GM20431 (cell line): Measurements from ENCODE around the gene SFXN2.
"Not testable (repeated sequence)": the region's sequence is repeated elsewhere in the genome, so short reads cannot be mapped to it uniquely, and the experiment has no call there.

Experiments used
- in situ Hi-C: fragments of 300-500 bp; cut with MseI, MboI; formaldehyde crosslinking; loops from one replicate; pipeline ENCODE4 v1.15.0; 2020; ENCODE audit warnings: low sequenced_read_pairs; ENCODE audit not compliant: unreplicated experiment

The SFXN2 gene

DNA sequence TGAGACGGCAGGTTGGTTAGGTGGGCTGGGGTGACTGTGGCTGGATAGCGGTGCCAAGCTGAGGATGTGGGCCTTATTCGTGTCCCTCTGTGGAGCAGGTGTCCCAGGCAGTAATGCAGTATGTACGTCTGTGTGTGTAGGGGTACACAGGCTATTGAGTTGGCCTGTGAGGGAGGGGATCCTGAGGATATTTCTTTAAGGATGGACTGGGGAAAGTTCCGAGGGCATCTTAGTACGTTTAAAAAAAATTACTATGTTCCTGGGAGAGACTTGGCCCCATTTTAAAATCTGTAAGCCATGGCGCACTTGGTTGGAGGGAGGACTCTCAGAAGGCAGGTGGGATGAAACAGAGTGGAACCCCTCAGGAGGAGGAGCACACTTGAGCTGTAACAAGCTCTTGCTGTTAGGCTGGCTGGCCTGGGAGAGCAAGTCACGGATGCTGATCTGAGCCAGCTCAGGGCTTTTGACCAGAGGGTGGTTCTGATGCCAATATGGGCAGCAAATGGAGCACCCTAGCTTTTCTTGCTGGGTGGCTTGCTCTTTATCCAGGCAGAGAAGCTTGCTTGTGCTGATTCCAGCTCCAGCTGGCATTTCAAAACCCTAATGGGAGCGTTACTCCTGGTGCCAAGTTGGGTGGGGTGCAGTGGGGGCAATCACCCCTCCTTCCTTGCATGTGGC, 30.1 kb downstream of the SFXN2 start:
- in situ Hi-C loops = no loop called here

DNA sequence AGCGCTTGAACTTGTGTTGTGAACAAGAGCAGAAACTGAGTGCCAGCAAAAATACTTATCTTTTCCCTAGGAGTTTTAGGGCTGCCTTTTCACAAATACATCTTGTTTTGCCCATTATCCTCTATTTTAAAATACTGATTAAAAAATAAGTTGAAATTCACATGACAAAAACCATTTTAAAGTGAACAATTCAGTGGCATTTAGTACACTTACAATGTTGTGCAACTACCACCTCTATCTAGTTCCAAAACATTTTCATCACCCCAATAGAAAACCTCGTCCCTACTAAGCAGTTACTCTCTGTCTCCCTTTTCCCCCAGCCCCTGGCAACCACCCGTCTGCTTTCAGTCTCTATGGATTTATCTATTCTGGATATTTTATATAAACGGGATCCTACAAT, 30.7 kb downstream of the SFXN2 start:
- in situ Hi-C loops = no loop called here

DNA sequence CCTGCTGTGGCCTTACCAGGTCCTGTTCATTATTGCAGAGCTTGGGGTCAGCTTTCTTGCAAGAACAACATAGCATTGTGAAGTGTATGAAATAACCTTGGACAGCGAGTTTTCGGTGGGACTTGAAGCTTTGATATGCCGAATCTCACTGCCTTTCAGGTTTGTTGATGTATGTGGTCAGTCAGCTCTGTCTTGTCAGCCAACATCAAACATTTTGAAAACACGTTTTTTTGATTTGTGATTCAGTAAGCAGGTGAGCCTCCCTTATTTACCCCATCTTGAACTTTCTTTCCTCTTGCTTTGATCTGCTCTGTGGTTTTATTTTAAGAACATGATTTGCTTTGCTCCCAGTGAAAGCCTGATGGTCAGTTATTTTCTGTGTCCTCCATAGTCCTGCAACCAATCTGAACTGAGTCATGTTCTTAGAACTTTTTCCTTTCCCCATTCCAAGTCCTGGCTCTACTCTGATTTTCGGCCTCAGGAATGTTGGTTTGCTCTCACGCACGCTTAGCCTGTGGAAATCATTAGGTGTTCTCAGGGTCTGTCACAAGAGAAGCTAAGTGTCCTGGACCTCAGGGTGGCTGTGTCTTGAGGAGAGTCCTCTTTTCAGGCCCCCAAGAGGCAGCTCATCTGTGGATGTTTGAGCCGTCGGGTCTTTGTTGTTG, 38.0 kb downstream of the SFXN2 start:
- in situ Hi-C loops = no loop called here

DNA sequence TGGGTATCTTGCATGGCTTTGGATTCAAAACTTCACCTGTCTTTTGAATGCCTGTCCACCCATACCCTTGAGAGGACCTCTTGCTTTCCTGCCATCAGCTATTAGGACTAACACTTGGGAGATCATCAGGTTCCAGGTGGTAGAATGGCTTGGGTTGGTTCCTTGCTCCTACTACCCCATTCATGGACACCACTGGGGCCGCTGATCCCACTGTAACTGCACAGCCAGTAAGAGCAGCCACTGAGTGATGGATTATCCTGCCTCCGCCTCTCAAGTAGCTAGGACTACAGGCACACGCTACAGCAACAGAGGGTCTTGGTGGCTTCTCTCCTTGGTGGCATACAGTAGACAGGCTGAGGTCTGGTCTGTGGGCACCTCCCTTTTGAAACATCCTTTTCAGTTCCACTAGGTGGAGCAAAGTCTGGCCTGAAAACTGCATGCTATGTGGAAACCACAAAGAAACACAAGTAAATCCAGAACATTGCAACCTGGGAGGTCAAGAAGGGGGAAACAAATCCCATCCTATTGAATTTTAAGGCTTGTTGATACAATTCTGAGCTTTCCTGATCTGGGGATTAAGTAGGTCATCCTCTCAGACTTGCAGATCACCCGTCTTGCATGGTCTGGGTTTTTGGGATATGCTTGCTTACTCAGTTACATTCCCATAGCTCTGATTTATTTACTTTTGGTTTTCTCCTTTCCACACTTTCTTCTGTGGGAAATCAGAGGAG, 38.7 kb downstream of the SFXN2 start:
- in situ Hi-C loops = no loop called here

DNA sequence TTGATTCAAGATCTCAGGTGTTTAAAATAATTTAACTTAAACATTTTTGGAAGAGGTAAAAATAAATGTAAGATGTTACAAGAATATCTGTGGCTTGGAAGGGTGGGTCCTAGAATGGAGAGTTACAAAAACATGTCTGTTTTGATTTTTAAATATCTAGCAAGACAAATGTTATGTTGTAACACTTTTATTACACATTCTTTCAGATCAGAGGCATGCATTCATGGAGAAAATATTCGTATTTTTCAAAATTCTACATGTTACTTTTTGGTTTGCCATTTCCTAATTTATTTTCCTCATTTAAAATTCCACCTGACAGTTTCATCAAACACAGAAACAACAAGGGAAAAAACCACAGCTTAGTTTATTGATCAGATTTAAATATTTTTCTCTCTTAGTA, 39.3 kb downstream of the SFXN2 start:
- in situ Hi-C loops = no loop called here

DNA sequence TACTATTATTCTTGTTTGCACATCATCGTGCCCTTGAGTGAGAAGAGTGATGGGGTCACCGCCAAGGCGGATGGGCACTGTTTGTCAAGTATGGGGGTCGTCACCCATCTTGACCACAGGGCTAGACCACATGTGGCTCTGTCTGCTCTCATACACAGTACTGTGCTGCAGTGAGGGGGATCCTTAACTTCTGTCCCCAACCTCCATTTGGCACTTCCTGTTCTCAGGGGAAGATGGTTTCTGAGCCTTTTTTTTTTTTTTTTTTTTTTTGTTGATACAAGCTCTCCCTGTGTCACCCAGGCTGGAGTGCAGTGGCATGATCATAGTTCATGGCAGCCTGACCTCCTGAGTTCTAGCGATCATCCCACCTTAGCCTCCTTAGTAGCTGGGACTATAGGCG, 42.9 kb downstream of the SFXN2 start:
- in situ Hi-C loops = no loop called here

DNA sequence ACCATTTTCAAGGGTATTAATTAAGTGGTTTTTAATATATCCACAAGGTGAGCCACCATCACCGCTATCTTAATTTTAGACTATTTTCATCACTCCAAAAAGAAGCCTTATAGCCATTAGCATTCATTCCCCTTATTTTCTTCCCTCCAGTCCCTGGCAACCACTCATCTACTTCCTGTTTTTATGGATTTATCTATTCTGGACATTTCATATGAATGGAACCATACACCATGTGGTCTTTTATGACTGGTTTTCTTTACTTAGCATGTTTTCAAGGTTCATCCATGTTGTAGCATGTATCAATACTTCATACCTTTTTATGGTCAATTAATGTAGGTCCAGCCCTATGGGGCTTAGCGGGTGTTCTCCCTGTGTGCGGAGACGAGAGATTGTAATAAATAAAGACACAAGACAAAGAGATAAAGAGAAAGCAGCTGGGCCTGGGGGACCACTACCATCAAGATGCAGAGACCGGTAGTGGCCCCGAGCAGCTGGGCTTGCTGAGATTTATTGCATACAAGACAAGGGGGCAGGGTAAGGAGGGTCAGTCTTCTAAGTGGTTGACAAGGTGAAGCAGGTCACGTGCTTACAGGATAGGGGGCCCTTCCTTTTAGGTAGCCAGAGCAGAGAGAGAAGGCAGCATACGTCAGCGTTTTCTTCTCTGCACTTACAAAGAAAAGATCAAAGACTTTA, 44.0 kb downstream of the SFXN2 start:
- in situ Hi-C loops = no loop called here

DNA sequence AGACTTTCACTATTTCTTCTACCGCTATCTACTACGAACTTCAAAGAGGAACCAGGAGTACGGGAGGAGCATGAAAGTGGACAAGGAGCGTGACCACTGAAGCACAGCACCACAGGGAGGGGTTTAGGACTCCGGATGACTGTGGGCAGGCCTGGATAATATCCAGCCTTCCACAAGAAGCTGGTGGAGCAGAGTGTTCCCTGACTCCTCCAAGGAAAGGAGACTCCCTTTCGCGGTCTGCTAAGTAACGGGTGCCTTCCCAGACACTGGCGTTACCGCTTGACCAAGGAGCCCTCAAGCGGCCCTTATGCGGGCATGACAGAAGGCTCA, 44.5 kb downstream of the SFXN2 start:
- in situ Hi-C loops = not testable (repeated sequence)

DNA sequence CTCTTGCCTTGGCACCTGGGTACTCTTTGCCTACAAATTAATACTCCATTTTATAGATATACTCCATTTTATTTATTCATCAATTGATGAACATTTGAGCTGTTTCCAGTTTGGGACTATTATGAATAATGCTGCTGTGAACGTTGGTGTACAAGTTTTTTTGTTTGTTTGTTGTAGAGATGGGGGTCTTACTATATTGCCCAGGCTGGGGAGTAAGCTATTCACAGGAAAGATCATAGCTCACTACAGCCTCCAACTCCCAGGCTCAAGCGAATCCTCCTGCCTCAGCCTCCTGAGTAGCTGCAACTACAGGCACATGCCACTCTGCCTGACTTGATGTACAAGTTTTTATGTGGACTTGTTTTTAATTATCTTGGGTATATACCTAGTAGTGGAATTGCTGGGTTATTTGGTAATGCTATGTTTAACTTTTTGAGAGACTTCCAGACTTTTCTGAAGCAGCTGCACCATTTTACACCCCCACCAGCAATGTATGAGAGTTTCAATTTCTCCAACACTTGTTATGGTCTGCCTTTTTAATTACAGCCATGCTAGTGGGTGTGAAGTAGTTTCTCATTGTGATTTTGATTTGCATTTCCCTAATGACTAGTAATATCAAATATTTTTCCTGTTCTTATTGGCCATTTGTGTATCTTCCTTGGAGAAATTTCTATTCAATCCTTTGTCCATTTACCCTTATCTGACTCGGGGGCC, 45.2 kb downstream of the SFXN2 start:
- in situ Hi-C loops = no loop called here

DNA sequence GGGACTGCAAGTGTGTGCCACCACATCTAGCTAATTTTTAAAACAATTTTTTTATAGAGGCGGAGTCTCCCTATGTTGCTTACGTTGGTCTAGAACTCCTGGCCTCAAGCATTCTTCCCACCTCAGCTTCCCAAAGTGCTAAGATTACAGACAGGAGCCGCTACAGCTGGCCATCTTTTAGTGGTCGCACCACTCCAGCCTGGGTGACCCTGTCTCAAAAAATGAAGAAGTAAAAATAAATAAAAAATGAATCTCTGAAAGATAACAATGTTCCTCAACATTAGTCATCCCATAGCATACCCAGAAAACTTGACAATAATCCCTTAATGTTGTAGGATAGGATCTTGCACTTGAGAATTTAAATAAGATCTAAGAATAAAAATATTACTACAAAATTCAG, 47.5 kb downstream of the SFXN2 start:
- in situ Hi-C loops = no loop called here

DNA sequence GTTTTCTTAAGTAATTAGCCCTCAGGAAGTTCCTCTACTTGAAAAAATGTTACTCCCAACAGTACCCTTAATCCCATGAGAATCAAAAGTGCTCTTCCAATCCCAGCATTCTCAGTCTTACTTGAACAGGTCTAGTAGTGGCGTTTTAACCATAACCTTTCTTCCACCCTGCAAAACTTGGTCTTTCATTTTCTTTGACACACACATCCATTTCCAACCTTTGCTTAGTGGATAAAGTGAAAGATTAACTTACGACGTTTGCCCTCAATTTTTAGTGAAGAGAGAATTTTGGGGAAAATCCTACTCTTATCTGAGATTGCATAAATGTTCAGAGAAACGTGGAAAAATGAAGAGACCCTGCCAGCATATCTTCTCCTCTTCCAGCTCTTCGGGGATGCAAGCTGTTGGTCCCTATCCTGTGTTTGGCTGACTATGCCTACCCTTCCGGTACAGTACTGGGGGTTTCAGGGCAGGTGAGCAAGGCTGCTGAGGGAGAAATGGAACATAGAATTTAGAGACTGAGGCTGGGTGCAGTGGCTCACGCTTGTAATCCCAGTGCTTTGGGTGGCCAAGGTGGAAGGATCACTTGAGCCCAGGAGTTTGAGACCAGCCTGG, 48.1 kb downstream of the SFXN2 start:
- in situ Hi-C loops = no loop called here

DNA sequence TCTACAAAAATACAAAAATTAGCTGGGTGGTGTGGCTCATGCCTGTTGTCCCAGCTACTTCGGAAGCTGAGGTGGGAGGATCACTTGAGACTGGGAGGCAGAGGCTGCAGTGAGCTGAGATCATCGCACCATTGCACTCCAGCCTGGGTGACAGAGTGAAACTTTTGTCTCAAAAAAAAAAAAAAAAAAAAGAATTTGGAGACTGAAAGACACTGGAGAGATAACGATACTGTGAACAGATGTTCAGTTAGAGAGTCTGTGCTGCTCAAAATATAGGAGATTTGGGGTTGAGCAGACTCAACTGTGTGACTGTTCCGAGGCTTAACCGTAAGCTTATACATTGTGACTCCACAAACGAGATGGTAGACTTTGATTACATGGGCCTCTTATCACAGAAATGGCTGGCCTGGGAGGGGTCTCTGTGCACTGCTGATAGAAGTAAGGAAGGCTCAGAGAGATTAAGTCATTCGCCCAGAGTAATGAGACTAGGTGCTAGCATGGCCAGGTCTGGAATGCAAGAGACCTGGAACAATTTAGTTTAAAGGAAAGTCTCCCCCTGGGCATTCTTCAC, 48.7 kb downstream of the SFXN2 start:
- in situ Hi-C loops = no loop called here

DNA sequence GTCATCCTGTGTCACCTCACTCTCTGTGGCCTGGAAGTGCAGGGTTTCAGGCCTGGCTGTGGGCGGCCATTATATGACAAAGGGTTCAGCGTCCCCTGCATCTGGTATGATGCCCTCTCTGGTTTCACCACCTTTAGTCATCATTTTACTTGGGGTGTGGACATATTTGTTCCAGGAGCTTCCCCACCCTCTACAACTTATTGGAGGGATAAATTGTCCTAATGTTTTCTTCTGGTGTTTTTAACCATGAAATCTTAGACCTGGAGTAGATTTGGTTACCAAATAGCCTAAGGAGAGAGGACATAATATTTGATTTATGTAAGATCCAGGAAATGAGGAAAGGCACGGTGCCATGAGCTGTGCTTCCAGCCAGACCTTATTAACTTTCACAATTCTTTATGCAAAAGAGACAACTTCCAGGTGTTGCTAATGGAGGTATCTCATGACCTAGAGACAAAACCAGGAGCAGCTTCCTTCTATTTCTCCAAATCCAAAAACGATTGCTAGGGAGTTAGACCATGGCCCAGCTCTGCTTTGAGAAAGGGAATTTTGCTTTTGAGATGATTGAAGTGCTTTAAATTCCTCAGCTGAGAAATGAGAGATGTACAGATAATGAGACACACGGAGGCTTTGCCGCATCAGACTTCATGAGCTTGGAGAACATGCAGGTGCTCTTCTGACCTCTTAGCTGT, 50.2 kb downstream of the SFXN2 start:
- in situ Hi-C loops = no loop called here

DNA sequence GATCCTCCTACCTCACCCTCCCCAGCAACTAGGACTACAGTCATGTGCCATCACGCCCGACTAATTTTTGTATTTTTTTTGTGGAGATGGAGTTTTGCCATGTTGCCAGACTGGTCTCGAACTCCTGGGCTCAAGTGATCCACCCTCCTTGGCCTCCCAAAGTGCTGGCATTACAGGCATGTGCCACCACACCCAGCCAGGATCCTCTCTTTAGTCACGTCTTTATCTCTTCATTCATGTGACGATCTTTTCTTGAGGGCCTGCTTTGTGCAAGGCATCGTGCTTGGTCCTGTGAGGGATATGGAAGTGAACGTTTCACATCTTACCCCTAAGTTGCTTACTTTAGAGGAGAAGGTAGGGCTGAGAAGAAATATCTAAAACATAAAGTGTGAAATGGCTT, 50.9 kb downstream of the SFXN2 start:
- in situ Hi-C loops = no loop called here

DNA sequence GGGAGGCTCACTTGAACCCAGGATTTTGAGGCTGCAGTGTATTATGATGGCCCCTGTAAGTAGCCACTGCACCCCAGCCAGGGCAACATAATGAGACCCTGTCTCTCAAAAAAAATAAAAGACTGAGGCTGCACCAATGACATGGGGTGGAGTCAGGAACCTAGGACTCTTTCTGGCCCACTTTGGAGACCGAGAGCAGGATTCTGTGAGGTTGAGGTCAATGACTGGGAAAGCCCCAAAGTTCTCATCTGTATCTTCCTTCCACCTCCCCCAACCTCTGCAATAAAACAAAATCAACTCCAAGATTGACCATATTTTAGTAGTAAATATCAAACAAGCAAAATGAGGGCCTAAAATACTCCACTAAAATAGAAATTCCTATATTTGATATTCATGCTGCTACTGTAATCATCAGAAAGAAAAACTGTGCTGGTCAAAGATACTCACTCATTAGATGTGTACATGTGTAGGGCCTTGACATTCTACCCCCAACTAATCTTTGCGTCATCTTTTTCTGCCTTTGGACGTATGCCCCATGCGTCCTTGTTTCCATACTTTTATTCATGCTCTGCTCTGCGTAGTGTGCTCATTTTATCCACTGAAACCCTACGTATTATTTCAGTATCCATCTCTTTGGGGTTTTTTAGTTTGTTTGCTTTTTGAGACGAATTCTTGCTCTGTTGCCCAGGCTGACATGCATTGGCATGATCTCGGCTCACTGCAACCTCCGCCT, 53.2 kb downstream of the SFXN2 start:
- in situ Hi-C loops = no loop called here

DNA sequence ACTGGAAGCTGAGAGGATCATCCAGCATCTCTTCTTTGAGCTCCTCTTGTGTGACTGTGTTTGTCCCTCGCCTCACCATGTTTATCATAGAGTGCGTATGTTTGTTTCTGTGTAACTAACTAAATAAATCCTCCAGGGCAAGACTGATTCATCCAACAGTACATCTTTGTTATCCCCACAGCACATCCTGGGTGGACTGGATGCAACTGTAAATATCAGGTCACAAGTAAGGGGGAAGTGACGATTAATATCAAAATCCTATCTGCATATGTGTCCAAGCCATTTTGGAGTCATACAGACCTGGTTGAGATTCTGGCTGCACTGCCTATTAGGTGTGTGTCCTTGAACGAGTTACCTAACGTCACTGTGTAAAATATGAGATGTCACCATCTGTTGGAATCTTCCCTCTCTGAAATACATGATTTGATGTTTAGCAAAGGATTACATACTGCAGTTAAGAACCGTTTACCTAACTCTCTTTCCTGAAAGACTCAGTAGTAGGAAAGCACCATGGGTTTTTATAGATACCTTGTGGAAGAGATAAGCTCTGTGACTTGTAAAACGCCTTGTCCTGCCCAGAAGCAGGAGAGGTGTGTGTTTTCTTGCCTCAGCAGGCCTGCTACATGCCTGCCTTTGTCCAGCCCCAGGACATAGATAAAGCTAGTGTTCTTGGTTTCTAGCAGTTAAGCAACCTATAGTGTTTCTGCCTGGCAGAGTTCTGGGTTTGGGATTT, 55.1 kb downstream of the SFXN2 start:
- in situ Hi-C loops = no loop called here

DNA sequence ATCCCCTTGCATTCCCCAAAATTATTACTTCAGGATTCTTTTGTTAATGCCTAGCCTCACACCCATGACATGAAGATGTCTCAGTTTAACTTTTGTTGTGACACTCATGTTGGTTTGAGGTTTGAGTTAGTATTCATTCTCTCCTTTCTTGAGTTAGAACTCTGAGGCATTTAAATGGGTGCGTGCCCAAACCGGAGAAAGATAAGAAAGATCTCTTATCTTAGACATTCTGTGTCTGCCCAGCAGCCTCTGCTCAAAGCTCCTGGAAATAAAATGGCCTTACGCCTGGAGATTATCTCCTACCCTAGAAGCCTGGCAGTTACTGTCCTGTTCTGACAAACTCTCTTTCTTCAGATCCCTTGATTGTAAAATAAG, 55.7 kb downstream of the SFXN2 start:
- in situ Hi-C loops = no loop called here

DNA sequence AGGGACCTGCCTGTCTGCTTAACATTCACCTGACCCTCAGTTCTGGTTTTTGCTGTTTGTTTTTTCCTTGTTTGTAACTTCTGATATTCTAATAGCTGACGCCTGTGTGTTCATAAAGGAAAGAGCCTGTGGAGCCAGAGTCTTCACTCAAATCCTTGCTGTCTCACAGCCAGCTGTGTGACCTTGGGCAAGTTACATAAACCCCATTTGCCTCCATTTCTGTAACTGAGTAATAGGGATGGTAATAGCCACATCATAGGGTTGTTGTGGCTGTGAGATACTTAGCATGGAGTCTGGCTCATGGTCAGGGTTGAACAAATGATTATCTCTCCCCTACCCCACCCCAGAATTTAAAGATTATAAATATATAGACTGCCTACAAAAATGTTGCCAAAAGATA, 56.4 kb downstream of the SFXN2 start:
- in situ Hi-C loops = no loop called here
